NCI-H748 treated with DMSO at 0.1 percent for 48 hours (cell line): Measurements from ENCODE around the gene SIK3.

Source experiments
- DNase-seq: peaks from one replicate; lab custom pipeline; 2025; lab: John Stamatoyannopoulos, UW

The SIK3 gene

GRCh38 chr11:116793772-116794097, 304.5 kb downstream of the SIK3 start:
- DNase-seq = no peak
